GM19455 (cell line): Measurements from ENCODE around the gene PRSS2.

ENCODE experiments used
- ATAC-seq: cut with Tn5 transposase; IDR thresholded peaks from one replicate; pipeline ENCODE4 v1.9.1; 2021; ENCODE audit not compliant: unreplicated experiment

PRSS2 gene

DNA sequence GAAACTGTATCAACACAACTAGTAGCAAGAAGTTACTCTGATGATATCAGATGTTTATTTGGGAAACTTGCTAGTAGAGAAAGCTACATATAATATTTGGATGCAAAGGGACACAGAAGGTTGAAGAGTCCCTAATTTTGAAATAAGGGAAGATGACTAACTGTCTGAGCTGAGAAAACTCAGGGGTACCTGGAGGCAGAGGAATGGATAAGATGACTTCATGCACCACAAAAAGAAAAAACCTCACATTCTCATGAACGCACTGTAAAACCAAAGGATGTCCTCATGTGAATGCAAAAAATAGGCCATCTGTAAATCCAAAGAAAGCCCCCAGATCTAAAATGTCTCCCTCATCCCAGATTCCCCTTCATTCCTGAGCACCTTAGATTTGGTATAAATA is 29.3 kb downstream of the PRSS2 start:
- ATAC-seq: no peak

GRCh38 chr7:142800699-142801260 is 30.0 kb downstream of the PRSS2 start:
- no peak for ATAC-seq

DNA sequence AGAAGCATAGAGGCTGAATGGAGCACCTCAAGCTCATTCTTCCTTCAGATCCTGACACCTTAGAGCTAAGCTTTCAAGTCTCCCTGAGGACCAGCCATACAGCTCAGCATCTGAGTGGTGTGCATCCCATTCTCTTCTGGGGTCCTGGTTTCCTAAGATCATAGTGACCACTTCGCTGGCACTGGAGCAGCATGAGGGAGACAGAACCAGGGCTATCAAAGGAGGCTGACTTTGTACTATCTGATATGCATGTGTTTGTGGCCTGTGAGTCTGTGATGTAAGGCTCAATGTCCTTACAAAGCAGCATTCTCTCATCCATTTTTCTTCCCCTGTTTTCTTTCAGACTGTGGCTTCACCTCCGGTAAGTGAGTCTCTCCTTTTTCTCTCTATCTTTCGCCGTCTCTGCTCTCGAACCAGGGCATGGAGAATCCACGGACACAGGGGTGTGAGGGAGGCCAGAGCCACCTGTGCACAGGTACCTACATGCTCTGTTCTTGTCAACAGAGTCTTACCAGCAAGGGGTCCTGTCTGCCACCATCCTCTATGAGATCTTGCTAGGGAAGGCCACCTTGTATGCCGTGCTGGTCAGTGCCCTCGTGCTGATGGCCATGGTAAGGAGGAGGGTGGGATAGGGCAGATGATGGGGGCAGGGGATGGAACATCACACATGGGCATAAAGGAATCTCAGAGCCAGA is 31.0 kb downstream of the PRSS2 start:
- no peak for ATAC-seq

- no peak for ATAC-seq
Observed at GRCh38 chr7:142802301-142802700, 31.5 kb downstream of the PRSS2 start.

- no peak for ATAC-seq
Observed at GRCh38 chr7:142803901-142804300, 33.1 kb downstream of the PRSS2 start.

GRCh38 chr7:142804728-142805207 is 34.0 kb downstream of the PRSS2 start:
- no peak for ATAC-seq

- no peak for ATAC-seq
Observed at GRCh38 chr7:142805350-142806021, 34.7 kb downstream of the PRSS2 start.

- ATAC-seq: no peak
Observed at GRCh38 chr7:142806022-142806356, 35.2 kb downstream of the PRSS2 start.

- ATAC-seq: no peak
Observed at GRCh38 chr7:142806957-142807356, 36.2 kb downstream of the PRSS2 start.

DNA sequence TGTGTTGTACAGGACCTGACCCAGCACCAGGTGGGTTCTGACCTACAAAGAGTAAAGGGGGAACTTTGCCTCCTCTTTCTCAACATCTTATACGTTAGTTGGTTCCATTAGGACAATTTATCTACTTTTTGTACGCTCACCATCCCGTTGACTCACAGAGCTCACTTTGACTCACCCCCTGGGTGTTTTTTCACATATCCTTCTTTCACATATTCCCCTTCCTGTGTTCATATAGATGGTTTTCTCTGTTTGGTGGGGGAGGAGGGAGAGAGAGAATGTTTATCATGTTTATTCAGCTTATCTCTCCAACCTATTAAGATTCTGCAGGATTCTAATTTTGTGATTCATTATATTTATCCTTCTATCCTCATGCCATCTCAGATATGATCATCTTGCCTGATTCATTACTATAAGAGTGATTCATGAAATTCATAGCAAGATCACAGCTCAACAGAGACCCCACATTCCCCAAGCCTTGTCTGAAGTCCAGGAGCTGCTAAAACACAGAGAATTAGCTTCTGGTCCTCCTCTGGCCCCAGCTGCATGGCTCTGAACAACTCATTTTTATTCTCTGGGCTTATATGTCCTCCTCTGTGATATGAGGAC is 37.2 kb downstream of the PRSS2 start:
- no peak for ATAC-seq

DNA sequence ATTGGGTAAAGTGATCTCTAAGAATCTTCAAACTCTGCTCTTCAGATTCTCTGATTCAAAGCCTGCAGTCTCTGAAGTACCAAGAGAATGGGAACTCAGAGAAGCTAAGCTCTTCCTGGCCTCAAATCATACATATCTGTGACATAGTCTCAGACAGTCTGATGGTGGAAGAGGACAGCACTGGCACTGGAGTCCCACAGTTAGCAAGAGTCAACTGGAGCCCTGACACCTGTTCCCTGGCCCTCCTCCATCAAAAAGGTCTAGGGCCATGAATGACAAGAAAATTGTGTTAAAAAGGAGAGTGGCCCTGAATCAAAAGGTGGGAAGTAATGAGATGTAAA is 37.7 kb downstream of the PRSS2 start:
- ATAC-seq: peak; percentile 35

- peak; percentile 89 for ATAC-seq
Observed at GRCh38 chr7:142808802-142809583, 38.2 kb downstream of the PRSS2 start.

DNA sequence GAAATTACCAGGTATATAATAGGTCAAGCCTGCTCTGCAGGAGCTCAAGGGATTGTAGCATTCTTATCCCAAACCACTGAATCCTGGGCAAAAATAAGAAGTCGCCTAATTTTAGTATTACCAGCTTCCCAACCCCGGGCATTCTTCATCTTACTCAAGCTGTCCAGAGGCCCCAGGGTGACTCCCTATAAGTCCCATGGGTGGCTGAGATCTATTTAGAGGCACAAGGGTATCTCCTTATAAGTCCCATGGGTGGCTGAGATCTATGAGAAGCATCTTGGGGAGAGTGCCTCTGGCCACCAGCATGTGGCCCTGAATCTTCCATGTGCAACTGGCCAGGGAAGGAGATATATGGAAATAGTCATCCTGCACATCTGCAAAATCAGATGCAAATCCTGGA is 38.9 kb downstream of the PRSS2 start:
- no peak for ATAC-seq

DNA sequence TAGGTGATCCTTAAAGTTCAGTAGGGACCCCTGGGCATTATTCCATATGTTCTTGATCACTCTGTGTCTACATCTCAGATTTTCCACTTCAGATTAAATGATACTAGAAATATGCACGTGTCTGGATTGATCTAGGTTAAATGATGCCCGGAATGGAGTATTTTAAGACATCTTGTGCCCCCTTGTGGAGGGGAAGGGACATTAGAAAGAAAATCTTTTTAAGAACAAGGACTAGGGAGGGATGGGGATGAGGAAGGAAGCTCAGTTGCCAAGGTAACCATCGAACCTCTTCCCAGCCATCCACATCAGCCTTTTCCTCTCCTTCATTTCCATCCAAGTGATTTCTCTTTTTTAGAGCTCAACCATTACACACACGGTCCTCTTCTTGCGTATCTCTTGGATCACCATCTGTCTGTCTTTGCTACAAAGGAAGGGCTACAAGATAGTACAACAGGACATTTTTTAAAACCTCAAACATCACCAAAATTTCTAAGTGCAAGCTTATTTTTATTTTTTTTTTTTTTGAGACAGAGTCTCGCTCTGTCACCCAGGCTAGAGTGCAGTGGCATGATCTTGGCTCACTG is 40.5 kb downstream of the PRSS2 start:
- ATAC-seq: no peak

- no peak for ATAC-seq
Observed at GRCh38 chr7:142812437-142813215, 41.9 kb downstream of the PRSS2 start.

- no peak for ATAC-seq
Observed at GRCh38 chr7:142813226-142813625, 42.5 kb downstream of the PRSS2 start.

DNA sequence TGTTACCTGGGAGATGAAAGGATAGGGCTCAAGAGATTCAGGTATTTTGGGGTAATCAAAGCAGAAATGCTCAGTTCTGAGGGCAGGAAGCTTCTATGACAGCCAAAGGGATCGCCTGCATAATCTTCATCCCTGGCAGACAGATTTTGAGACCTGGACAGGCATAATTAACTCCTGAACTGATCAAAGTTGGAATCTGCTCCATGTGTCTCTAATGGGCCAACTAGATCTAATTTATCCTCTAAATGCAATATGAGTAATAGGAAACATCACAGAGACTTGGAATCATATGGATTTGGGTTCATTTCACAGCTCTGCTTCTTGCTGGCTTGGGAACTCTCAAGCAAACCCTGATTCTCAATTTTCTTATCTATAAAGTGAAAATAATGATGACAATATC is 42.9 kb downstream of the PRSS2 start:
- ATAC-seq: no peak

- no peak for ATAC-seq
Observed at GRCh38 chr7:142814451-142814850, 43.7 kb downstream of the PRSS2 start.

DNA sequence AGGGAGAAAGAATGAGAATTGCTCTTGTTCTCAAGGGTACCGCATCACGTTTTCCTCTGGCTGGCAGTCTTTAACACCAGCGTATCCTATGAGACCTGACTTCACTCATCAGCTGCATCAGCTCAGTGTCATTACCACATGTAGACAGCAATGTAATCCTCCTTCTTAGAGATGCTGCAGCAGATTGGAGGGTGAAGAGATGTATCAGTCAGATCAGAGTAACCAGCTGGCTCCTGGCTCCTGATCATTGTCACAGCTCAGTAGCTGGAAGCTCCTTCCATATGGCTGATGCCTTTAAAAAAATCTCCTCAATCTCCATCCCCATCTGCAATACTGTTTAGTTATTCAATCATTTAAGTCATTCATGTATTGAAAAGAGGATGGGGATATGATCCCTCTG is 44.4 kb downstream of the PRSS2 start:
- ATAC-seq: no peak

- no peak for ATAC-seq
Observed at GRCh38 chr7:142817506-142817905, 46.7 kb downstream of the PRSS2 start.
